GM18861 (cell line): ENCODE measurements around the gene CORO2B.

Source experiments
- ATAC-seq: cut with Tn5 transposase; IDR thresholded peaks from one replicate; pipeline ENCODE4 v1.9.1; 2021; ENCODE audit not compliant: unreplicated experiment

CORO2B gene

GRCh38 chr15:68696414-68697363, 117.9 kb downstream of the CORO2B start:
- no peak for ATAC-seq

GRCh38 chr15:68697711-68698690, 119.2 kb downstream of the CORO2B start:
- ATAC-seq: no peak

- no peak for ATAC-seq
Measured at GRCh38 chr15:68698708-68699107, 119.9 kb downstream of the CORO2B start.

DNA sequence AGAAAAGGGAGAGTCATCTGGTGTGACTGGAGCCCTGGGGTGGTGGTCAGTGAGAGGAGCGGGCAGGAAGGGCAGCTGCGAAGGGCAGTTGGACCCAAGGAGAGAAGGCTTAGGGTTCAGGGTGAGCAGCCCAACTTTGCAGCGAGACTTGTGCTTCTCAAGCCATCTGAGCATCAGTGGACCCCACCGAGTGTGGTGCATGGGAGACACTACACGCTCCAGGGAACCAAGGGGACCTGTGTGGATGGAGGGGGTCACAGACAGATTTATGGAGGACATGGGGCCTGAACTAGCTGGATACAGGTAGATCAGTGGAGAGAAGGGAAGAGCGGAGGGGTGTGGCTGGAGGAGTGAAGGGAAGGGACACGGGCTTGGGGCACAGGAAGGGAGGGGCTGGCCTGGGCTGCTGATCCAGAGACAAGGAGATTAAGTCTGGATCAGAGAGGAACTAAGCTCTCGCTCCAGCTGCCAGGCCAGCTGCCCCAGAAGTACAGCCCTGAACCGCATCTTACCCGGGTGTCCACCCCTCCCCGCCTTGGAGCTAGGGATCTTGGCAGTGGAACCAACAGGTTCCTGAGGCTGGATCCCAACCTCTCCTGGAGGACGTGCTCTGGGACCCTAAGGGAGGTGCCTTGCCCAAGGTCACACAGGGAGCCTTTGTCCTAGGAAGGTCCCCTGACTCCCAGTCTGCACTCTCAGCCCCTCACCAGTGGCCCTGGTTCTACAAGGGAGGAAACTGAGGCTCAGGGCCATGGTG, 120.5 kb downstream of the CORO2B start:
- ATAC-seq: no peak

DNA sequence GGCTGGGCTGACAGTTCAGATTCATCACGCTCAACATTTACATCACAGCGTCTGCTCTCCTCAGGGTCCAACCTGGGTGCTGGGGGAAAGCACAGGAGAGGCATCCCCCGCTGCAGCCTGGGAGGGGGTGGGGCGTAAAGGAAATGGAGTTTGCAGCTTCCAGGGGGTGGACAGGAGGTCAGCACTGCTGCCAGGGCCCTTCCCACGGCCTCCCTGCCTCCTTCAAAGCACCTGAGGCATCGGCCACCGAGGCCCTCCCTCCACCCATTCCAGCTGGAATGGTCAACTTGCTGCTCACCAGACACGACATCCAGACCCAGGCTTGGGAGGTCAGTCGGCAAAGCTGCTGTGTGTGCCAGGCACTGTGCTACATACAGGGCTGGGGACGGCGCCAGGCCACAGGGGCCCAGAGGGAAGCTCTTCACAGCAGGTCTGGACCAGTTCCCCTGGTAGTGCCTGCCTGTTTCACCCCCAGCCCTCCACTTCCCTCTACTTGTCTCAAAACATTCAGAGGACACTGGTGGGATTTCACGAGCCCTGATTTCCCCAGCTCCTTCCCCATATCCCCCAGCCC, 121.2 kb downstream of the CORO2B start:
- ATAC-seq: no peak

DNA sequence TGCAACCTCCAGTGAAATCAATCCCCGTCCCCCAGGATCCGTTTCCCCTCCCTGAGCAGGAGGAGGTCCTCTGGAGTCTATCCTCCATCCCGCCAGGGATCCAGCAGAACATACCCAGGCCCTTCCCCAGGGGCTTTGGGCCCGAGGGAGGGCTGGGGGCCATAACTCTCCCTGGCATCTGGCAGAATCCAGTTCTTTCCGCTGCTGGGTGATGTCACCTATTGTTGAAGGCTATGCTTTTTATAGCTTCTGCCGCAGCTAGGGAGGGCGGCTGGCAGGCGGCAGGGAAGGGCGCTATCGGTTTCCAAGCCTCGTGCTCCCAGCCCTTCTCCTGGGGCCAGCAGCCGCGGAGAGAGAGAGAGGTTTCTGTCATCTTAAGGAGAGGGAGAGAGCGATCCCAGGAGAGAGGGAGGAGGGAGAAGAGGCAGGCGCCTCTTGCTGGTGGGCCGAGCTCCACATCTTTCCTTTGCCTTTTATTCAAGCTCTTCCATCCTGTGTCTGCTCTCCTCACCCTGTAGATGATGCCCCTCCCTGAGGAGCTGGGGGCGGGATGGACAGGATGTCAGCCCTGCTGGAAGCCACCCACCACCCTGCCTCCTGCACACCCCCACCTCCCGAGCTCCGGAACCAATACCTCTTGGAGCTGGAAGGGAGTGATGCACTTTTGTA, 121.8 kb downstream of the CORO2B start:
- ATAC-seq: no peak

GRCh38 chr15:68701886-68702285, 123.1 kb downstream of the CORO2B start:
- no peak for ATAC-seq

DNA sequence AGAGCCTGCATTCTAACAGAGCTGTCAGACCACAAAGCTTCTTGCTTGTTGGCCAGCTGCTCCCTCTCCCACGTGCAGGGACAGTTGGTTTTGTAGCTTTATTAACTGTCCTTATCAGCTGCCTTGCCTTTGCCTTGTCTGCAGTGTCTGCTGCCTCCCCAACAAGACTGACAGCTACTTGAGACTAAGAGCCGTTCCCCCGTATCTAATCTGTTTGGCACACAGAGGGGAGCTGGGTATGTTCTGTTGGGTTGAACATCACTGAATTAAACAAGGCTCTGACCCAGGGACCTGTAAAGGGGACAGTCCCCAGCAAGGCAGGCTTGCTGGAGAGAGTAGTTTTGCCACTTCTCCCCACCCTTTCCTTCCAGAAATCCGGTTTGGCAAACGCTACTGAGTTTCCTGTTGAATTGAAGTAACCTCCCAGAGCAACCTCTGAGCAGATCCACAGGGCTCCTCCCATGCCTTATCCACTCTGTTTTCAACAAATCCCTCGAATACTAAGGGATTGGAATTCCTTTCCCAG, 125.8 kb downstream of the CORO2B start:
- no peak for ATAC-seq

- ATAC-seq: no peak
Measured at GRCh38 chr15:68706256-68706655, 127.5 kb downstream of the CORO2B start.

DNA sequence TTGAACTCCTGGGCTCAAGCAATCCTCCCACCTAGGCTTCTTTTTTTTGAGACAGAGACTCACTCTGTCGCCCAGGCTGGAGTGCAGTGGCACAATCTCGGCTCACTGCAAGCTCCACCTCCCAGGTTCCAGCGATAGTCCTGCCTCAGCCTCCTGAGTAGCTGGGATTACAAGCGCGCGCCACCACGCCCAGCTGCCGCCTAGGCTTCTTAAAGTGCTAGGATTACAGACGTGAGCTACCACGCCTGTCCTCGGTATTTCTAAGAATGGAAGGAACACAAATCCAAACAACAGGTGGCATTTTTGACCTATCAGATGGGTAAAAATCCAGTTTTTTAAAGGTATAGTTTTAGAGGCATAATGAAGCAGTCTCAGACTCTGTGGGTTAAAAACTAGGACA, 128.1 kb downstream of the CORO2B start:
- no peak for ATAC-seq

GRCh38 chr15:68707386-68707785, 128.6 kb downstream of the CORO2B start:
- no peak for ATAC-seq

DNA sequence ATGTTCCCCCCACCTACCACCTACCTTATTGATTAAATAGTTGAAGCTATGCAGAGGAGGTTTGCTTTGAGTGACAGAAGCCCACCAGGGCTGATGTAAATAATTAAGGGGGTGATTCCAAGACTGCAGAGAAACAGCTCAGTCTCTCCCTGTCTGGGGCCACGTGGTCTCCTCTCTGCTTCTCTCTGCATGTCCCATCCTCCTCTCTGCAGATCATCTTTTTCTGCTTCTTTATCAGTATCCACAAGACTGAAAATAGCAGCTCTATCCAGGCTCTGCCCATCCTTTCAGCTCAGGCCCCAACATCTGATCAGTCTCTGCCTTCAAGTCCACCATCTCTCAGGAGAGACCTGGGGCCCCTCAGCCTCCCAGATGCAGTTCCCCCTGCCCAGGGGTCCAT, 131.1 kb downstream of the CORO2B start:
- ATAC-seq: no peak

- ATAC-seq: no peak
Measured at GRCh38 chr15:68710536-68710935, 131.7 kb downstream of the CORO2B start.

GRCh38 chr15:68711406-68711805, 132.6 kb downstream of the CORO2B start:
- ATAC-seq: no peak

- no peak for ATAC-seq
Measured at GRCh38 chr15:68712886-68713285, 134.1 kb downstream of the CORO2B start.

- ATAC-seq: no peak
Measured at GRCh38 chr15:68713874-68714273, 135.1 kb downstream of the CORO2B start.

- no peak for ATAC-seq
Measured at GRCh38 chr15:68715111-68715510, 136.3 kb downstream of the CORO2B start.

DNA sequence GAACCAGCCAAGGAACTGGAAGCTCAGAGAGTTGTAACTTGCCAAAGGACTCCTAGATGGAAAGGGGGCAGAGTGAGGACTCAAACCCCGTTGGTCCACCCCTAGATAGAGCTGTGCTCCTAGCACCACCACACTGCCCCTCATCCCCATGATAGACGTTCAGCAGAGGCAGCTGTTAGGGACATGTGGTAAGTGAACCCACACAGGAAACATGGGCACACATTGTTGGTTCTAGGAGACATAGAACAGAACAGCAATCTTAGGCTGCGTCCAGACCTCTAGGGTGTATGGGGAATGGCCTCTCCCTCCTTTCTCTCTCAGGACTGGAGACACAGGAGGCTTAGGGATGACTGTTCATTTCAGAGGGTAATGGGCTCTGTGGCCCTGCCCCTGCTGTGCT, 139.2 kb downstream of the CORO2B start:
- no peak for ATAC-seq

DNA sequence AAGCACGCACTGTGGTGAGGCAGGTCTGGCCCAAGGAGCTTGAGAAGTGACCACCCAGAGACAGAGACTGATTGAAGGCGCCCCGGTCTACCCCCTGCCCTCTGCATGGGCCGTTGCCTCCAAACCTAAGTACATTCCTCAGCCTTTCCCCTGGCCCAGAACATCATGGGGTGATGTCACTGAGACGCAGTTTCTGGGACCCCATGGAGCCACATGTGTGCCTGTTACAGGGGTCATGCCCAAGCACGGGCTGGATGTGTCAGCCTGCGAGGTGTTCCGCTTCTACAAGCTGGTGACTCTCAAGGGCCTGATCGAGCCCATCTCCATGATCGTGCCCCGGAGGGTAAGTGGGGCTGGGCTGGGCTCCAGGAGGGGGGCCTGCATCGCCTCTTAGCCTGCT, 139.7 kb downstream of the CORO2B start:
- no peak for ATAC-seq

DNA sequence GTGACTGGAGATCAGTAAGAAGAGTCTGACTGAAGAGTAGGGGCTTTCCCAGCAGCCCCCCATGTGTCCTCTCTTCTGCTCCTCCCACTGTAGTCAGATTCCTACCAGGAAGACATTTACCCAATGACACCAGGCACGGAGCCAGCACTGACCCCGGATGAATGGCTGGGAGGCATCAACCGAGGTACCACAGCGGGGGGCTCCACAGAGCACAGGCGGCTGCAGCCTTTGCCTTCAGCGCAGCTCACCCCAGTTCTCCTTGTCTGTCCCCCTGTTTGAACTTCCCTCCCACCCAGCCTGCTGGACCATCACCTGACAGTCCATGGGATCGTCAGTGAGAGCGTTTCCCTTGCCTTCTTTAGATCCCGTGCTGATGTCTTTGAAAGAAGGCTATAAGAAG, 140.3 kb downstream of the CORO2B start:
- no peak for ATAC-seq
